Measurements from ENCODE around the gene COG1.
A peak's percentile ranks its signal among the peaks of the same experiment; 100 is the strongest.

COG1 gene

GRCh38 chr17:73172252-73172651 lies 20.6 kb upstream of the COG1 start:
- no peak for DNase-seq (ENCODE audit: low read depth in 3 of 3)

- DNase-seq (ENCODE audit: low read depth in 3 of 3): no peak
These were observed 18.7 kb upstream of the COG1 start for GRCh38 chr17:73174126-73174525.

DNA sequence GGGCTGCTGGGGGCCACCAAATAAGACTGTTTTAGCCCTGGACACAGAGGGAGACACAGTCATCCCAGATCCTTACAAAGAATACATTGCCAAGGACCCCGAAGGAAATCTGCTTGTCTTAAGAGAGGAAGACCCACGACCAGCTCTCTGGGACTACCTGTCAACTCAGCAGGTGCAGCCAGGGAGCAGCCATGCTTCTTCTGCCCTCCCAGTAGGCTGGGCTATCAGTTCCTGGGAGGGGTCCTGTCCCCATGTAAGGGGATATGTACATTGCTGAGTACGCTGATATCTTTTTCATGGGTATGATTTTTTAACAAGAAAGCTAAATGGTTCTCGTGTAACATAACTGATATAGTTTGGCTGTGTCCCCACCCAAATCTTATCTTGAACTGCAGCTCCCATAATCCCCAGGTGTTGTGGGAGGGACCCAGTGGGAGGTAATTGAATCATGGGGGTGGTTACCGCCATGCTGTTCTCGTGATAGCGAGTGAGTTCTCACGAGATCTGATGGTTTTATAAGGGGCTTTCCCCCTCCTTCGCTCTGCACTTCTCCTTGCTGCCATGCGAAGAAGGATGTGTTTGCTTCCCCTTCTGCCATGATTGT lies 16.8 kb upstream of the COG1 start:
- no peak for DNase-seq (ENCODE audit: low read depth in 3 of 3)

DNA sequence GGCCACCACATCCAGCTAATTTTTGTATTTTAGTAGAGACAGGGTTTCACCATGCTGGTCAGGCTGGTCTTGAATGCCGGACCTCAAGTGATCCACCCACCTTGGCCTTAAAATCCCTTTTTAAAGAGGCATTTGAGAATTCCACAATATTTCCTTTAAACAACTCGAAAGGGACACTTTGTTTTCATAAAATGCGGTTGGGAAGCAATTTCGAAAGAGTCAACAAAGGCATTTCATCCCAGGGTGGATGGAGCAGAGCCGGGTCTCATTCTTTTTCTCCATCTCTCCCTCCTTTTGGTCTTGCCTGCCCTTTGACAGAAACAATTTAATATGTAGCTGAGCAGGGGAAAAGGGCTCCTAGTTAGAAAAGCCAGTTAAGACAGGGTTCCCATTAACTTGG lies 13.5 kb upstream of the COG1 start:
- no peak for DNase-seq (ENCODE audit: low read depth in 3 of 3)

DNA sequence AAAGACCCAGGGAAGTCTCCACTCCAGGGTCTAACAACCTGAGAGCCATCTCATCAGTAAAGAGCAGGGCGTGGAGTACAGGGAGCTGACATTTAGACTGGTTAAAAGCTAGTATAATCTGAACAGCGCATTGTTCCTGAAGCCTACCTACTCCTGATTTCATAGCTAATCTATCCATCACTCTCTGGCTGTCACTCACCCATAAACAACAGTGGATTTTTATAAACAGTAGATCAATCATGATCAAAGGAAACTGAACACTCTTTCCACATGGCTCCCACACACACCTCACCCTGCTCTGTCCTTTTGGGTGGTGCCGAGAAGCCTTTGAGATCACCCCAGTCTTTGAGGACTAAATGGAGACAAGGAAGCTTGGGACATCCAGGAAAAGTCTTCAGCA lies 13.0 kb upstream of the COG1 start:
- DNase-seq (ENCODE audit: low read depth in 3 of 3): no peak

- no peak for DNase-seq (ENCODE audit: low read depth in 3 of 3)
These were observed 10.1 kb upstream of the COG1 start for GRCh38 chr17:73182616-73183310.

GRCh38 chr17:73184136-73184993 lies 8.5 kb upstream of the COG1 start:
- no peak for DNase-seq (ENCODE audit: low read depth in 3 of 3)

DNA sequence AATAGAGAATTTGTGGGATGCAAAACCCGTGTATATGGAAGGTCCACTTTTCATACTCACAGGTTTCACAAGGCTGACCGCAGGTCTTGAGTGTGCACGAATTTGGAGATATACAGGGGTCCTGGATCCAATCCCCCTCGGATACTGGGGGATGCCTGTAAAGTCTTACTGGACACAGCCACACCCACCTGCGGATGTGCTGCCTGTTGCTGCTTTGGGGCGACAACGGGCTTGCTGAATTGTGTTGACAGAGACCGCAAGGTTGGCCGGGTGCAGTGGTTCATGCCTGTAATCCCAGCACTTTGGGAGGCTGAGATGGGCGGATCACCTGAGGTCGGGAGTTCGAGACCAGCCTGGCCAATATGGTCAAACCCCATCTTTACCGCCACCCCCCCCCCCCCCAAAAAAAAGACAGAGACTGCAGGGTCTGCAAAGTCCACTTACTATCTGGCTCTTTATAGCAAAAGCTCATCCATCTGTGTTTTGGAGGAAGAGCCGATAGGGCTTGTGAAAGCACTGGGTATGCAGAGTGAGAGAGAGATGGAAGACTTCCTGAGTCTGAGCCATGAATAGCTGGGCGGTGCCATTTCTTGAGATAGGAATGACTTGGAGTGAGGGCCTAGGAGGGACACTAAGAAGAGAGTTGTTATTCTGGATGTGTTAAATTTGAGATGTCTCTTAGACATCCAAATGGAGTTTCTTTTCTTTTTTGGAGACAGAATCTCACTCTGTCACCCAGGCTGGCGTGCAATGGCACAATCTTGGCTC lies 6.4 kb upstream of the COG1 start:
- no peak for DNase-seq (ENCODE audit: low read depth in 3 of 3)

DNA sequence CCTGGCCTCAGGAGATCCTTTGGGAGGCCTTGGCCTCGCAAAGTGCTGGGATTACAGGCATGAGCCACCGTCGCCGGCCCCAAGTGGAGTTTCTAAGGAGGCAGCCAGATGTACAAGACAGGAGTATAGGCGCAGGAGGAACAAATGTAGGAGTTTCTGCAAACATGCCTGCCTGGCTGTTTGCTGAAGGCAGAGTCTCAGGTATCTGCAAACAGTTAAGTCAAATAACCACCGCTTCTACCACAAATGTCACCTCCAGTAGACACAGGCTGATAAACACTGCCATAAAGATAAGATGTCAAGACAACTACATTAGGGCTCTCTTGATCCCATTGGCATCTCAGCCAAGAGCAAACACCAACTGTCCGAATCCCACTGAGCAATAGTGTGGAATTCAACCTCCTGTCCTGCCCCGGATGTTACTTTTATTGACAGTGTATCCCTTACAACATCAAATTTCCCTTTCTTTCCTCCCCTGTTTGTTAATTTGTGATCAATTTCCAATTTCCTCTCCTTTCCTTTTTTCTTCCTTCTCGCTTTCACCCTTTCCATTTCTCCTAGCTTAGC lies 5.6 kb upstream of the COG1 start:
- DNase-seq (ENCODE audit: low read depth in 3 of 3): no peak

DNA sequence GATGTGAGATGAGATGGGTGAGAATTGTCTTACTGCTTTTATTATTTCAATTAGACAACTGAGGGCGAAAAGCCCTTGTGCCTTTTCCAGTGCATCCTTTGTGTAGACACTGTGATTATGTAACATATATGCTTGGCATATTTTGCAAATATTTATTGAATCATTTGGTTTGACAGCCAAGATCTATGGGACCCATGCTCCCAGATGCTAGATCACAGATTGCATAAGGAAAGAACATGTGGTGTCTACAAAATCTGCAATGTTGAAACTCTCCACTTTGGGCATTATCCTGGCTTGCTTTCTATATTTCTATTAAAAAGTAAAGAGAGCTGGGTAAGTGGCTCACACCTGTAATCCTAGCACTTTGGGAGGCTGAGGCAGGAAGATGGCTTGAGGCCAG lies 4.8 kb upstream of the COG1 start:
- no peak for DNase-seq (ENCODE audit: low read depth in 3 of 3)

DNA sequence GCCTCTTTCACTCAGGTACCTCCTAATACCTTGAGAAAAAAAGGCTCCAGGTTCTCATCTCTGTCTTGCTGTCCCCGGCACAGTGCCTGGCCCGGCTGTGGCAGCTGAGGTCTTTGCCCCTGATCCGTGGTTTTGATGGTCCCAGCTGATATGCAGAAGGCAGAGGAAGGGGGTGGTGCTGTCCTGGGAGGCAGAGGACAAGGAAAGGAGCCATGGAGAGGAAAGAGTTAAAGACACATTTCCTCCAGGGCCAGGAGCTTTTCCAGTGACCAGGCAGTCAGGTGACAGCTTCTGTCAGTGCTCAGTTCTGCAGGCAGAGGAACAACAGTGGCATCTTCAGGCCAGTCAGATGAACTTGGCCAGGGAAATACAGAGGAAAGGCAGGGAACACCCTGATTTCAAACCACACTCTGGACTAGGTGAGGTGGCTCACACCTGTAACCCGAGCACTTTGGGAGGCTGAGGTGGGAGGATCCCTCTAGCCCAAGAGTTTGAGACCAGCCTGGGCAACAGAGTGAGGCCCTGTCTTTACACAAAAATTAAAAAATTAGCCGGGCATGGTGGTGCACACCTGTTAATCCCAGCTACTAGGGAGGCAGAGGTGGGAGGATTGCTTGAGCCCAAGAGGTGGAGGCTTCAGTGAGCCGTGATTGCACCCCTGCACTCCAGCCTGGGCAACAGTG lies 3.3 kb upstream of the COG1 start:
- DNase-seq (ENCODE audit: low read depth in 3 of 3): no peak

DNA sequence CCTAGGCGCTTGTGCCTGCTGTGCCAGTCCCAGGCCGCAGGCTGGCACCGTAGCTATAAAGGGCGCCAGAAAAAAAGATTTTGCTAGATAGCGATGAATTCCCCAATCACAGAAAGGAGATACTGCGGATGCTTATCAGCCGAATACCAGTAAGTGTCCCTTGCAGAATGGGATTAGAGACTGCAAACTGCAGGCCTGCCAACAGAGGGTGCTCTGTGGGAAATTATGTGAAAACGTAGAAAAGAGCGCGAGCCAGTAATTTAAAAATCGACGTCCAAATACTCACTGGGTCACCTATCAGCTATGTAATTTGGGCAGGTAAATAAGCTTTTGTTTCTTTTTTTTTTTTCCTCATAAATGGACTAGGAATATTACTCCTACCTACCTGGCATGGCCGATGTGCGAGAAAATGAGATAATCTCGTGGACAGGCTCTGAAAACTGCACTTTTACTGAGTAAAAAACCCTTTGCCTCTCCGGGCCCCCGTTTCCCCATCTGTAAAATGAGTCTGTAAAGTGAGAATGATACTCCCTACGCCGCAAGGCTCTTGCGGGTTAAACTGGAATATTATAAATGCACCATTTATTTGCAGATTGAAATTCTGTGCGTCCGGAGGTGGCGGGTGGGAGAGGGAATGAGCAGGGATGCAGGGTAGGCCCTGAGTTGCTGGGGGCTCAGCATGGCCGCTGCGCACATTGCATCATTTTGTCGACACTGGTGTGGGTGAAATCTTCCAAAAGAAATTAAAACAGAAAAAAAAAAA lies 1.2 kb upstream of the COG1 start:
- peak in 2 of 3 experiments; percentile 40 to 53 for DNase-seq (ENCODE audit: low read depth in 3 of 3)

DNA sequence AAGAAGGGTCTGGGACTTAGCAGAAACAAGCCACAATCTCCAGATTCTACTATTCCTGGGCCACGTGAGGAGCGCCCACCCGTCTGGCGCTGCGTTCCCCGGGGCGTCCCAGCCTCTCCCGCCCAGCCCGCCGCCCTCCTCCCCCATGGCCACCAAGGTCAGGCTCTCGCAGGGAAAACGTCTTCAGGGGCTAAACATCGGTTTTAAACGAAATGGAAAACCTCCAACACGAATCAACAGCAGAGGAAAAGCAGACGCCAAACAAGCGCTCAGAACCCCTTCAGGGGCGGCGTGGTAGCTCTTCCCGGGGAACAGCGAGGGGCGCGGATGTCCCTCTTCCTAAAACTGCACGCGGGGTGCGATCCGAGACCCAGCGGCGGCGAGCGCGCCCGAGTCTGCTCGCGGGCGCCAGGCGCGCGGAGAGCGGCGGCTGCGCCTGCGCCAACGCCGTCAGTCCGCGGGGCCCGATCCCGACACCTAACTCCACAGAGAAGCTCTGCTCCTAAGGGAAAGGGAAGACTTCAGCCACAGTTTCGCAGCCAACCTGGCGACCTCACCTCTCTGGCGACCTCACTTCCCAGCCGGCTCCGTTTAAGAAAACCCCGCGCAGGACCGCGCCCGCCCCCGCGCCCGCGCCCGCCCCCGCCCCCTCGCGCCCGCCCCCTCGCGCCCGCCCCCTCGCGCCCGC lies 505 bp upstream of the COG1 start:
- DNase-seq (ENCODE audit: low read depth in 3 of 3): peak in 1 of 3 experiments; percentile 53

- DNase-seq (ENCODE audit: low read depth in 3 of 3): no peak
These were observed 1.8 kb downstream of the COG1 start for GRCh38 chr17:73194514-73195222.

- no peak for DNase-seq (ENCODE audit: low read depth in 3 of 3)
These were observed 3.6 kb downstream of the COG1 start for GRCh38 chr17:73196500-73196899.

GRCh38 chr17:73197161-73197560 lies 4.3 kb downstream of the COG1 start:
- no peak for DNase-seq (ENCODE audit: low read depth in 3 of 3)

- DNase-seq (ENCODE audit: low read depth in 3 of 3): no peak
These were observed 5.5 kb downstream of the COG1 start for GRCh38 chr17:73198201-73198929.

- no peak for DNase-seq (ENCODE audit: low read depth in 3 of 3)
These were observed 6.0 kb downstream of the COG1 start for GRCh38 chr17:73198930-73199260.
